ENCODE results near the gene SPATA13.

DNA sequence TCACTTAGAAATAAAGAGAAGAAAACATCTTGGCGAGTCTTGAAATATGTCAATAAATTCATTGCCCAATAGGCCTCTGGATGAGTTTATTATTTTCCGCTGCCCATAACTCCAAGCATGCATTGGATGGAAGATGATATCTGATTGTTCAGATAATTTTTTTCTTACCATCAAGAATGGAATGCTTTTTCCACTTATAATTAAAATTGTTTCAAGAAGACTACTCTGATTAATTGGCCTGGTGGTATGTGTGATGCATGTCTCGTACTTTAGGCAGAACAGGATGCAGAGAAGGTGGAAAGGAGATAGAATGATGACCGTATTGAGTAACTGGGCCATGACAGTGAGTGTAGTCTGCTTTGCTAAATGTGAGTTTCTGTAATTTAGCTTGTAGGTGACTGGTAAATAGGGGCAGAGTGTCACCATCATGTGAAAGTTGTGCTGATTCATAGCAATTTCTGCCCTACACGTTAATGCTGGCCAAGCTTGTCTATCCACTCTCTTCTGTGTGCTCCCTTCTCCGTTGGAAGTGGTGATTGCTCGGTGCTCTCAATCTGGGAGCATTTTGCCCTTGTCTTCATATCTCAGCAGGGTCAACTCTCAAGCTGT is 13.5 kb upstream of the SPATA13 start:
- TF ChIP-seq GATA2 (IDR thresholded peaks at IDR 0.05; ENCODE audit: low read depth, low read length) (no peak), GATA3 (IDR thresholded peaks at IDR 0.05; ENCODE audit: low read depth, low read length) (no peak)

Data from SH-SY5Y (cell line).